HepG2 (cell line): ENCODE results near the gene MRPL14. TPM values are rescaled to one million over a fixed set of nuclear protein-coding genes. Genes with fewer than 3 reads are reported as not detected.

Experiments used
- ARID5B ChIP-seq: IDR thresholded peaks from 2 replicates; pipeline ENCODE4 v1.4.0; 2020; ENCODE audit warnings: mild to moderate bottlenecking, missing genetic modification reagents
- BORCS8-MEF2B ChIP-seq: sonication (generic); formaldehyde crosslinking; IDR thresholded peaks from 2 replicates; pipeline ENCODE4 v1.8.0; 2022; ENCODE audit warnings: mild to moderate bottlenecking, missing genetic modification reagents
- ELF1 ChIP-seq: sonication (generic); formaldehyde crosslinking; IDR thresholded peaks from 2 replicates; pipeline ENCODE4 v1.4.0; 2020; ENCODE audit warnings: missing genetic modification reagents
- GABPB1 ChIP-seq: IDR thresholded peaks from 2 replicates; pipeline ENCODE4 v1.6.1; 2016; ENCODE audit warnings: mild to moderate bottlenecking, missing genetic modification reagents, moderate library complexity, missing compliant biosample characterization
- IKZF1 ChIP-seq: fragments of 450-650 bp; IDR thresholded peaks from 2 replicates; pipeline ENCODE4 v1.7.1; 2016
- ISL2 ChIP-seq: sonication (generic); formaldehyde crosslinking; IDR thresholded peaks from 2 replicates; pipeline ENCODE4 v1.5.0; 2020; ENCODE audit warnings: missing genetic modification reagents
- KAT7 ChIP-seq: IDR thresholded peaks from 2 replicates; pipeline ENCODE4 v1.6.1; 2018; ENCODE audit warnings: borderline replicate concordance, missing compliant biosample characterization
- KAT8 ChIP-seq: IDR thresholded peaks from 2 replicates; pipeline ENCODE4 v1.6.1; 2016; ENCODE audit warnings: missing genetic modification reagents, missing compliant biosample characterization
- MAFF ChIP-seq: IDR thresholded peaks from 2 replicates; pipeline ENCODE4 v1.6.1; 2011; ENCODE audit warnings: low read depth, low read length, improper control_type of control experiment
- MIXL1 ChIP-seq: IDR thresholded peaks from 2 replicates; pipeline ENCODE4 v1.6.1; 2016
- NCOA1 ChIP-seq: sonication (generic); formaldehyde crosslinking; IDR thresholded peaks from 2 replicates; pipeline ENCODE4 v1.9.0; 2021; ENCODE audit warnings: missing genetic modification reagents
- NRL ChIP-seq: sonication (generic); formaldehyde crosslinking; IDR thresholded peaks from 2 replicates; pipeline ENCODE4 v1.5.0; 2020; ENCODE audit warnings: missing genetic modification reagents, mild to moderate bottlenecking, moderate library complexity, borderline replicate concordance
- PPARG ChIP-seq: conservative IDR thresholded peaks from 2 replicates; pipeline ENCODE4 v1.6.1; 2016; ENCODE audit warnings: missing biosample characterization, missing genetic modification reagents
- SAFB2 ChIP-seq: sonication (generic); formaldehyde crosslinking; IDR thresholded peaks from 2 replicates; pipeline ENCODE4 v1.5.1; 2020; ENCODE audit warnings: missing genetic modification reagents, low read depth, mild to moderate bottlenecking, borderline replicate concordance
- TAF1 ChIP-seq: sonication (generic); formaldehyde crosslinking; IDR thresholded peaks from 2 replicates; pipeline ENCODE4 v1.4.0; 2020; ENCODE audit warnings: missing genetic modification reagents
- TCF7 ChIP-seq: sonication (generic); IDR thresholded peaks from 2 replicates; pipeline ENCODE4 v1.6.1; 2016; ENCODE audit warnings: antibody characterized with exemption, low read depth
- THAP11 ChIP-seq: IDR thresholded peaks from 2 replicates; pipeline ENCODE4 v1.6.1; 2016; ENCODE audit warnings: missing biosample characterization, missing genetic modification reagents
- U2AF2 ChIP-seq: fragments of 200-400 bp; formaldehyde crosslinking; IDR thresholded peaks from 2 replicates; pipeline ENCODE4 v1.6.1; 2017; ENCODE audit warnings: low read depth, mild to moderate bottlenecking, low read length
- ZBTB4 ChIP-seq: sonication (generic); formaldehyde crosslinking; IDR thresholded peaks from 2 replicates; pipeline ENCODE4 v1.4.0; 2020; ENCODE audit warnings: missing genetic modification reagents, mild to moderate bottlenecking, borderline replicate concordance
- ZFYVE20 ChIP-seq: sonication (generic); formaldehyde crosslinking; IDR thresholded peaks from 2 replicates; pipeline ENCODE4 v1.8.0; 2023; ENCODE audit warnings: low read depth, mild to moderate bottlenecking, moderate library complexity, missing genetic modification reagents, borderline replicate concordance
- ZNF12 ChIP-seq: sonication (generic); formaldehyde crosslinking; IDR thresholded peaks from 2 replicates; pipeline ENCODE4 v1.5.0; 2020; ENCODE audit warnings: missing genetic modification reagents
- ZNF33B ChIP-seq: sonication (generic); formaldehyde crosslinking; IDR thresholded peaks from 2 replicates; pipeline ENCODE4 v1.5.1; 2020; ENCODE audit warnings: mild to moderate bottlenecking, missing genetic modification reagents
- ZNF34 ChIP-seq: sonication (generic); formaldehyde crosslinking; IDR thresholded peaks from 2 replicates; pipeline ENCODE4 v1.4.0; 2020; ENCODE audit warnings: mild to moderate bottlenecking, missing genetic modification reagents, borderline replicate concordance
- ZNF432 ChIP-seq: sonication (generic); formaldehyde crosslinking; IDR thresholded peaks from 2 replicates; pipeline ENCODE4 v1.5.0; 2020; ENCODE audit warnings: missing genetic modification reagents, mild to moderate bottlenecking, borderline replicate concordance
- ZNF451 ChIP-seq: sonication (generic); formaldehyde crosslinking; IDR thresholded peaks from 2 replicates; pipeline ENCODE4 v1.5.0; 2020; ENCODE audit warnings: mild to moderate bottlenecking, missing genetic modification reagents
- ZNF615 ChIP-seq: sonication (generic); formaldehyde crosslinking; IDR thresholded peaks from 2 replicates; pipeline ENCODE4 v1.5.0; 2020; ENCODE audit warnings: mild to moderate bottlenecking, missing genetic modification reagents, borderline replicate concordance
- ZNF780A ChIP-seq: sonication (generic); formaldehyde crosslinking; IDR thresholded peaks from 2 replicates; pipeline ENCODE4 v1.8.0; 2022; ENCODE audit warnings: mild to moderate bottlenecking, missing genetic modification reagents, moderate library complexity
- polyA plus RNA-seq, 8 experiments: library from polyadenylated mRNA; depleted of rRNA in 3 of 8; stranded (reverse) in 7 of 8; unstranded in 1 of 8; fragments of >200 nt; fragmentation: Illumina TruSeq in 4 of 8; extraction: Trizol in 4 of 8; gene quantifications; 2 replicates each; pipeline versions ENCODE4 v1.2.1 to v1.2.3, GENCODE V29; 2011 to 2016; ENCODE audit warnings: low read depth in 4 of 8, missing spikeins in 1 of 8, mixed read lengths in 1 of 8; ENCODE audit not compliant: insufficient read depth in 1 of 8
- total RNA-seq, 5 experiments: library from RNA; depleted of rRNA; stranded (reverse); fragments of >200 nt; fragmentation: Illumina TruSeq; extraction: Trizol; gene quantifications; 2 replicates each; pipeline ENCODE4 v1.2.3, GENCODE V29; 2016; ENCODE audit warnings: low read depth in 1 of 5

Gene MRPL14
- total and polyA plus RNA-seq, 2 of the 13 experiments (the other 11 are each of a cell fraction or from before 2014, with no cell fraction given) = 157 to 178 TPM

- TF ChIP-seq ARID5B (no peak; the same call in 1 of the 2 replicates), ZNF615 (CRISPR knock-in tag) (no peak), NCOA1 (no peak), MIXL1 (CRISPR knock-in tag) (no peak; the same call in 1 of the 2 replicates), ZFYVE20 (CRISPR knock-in tag) (no peak), TAF1 (CRISPR knock-in tag) (no peak), BORCS8-MEF2B (CRISPR knock-in tag) (peak; percentile 72; the same call in 1 of the 2 replicates), ZNF432 (CRISPR knock-in tag) (no peak), KAT7 (no peak), PPARG (peak; percentile 73; the same call in 1 of the 2 replicates), ZNF12 (CRISPR knock-in tag) (0 out of 2 replicates have a peak, but pooled peaks have one; percentile 20), TCF7 (no peak), SAFB2 (CRISPR knock-in tag) (no peak), NRL (CRISPR knock-in tag) (no peak; the same call in 1 of the 2 replicates), U2AF2 (no peak), ZNF451 (CRISPR knock-in tag) (peak; percentile 76; the same call in 1 of the 2 replicates), ZNF780A (CRISPR knock-in tag) (no peak), IKZF1 (no peak), ISL2 (CRISPR knock-in tag) (no peak), GABPB1 (CRISPR knock-in tag) (peak; percentile 29; the same call in 1 of the 2 replicates), ZNF34 (CRISPR knock-in tag) (no peak), MAFF (no peak; the same call in 1 of the 2 replicates), ZNF33B (CRISPR knock-in tag) (no peak), THAP11 (CRISPR knock-in tag) (peak; percentile 67), ZBTB4 (no peak), KAT8 (CRISPR knock-in tag) (peak; percentile 40; the same call in 1 of the 2 replicates), ELF1 (no peak)
Observed at GRCh38 chr6:44096612-44097011, 30.6 kb downstream of the MRPL14 start (continued).
